OCI-LY7 (cell line): ENCODE data around the gene BICRAL.

Experiments used
- CTCF ChIP-seq: fragments of 200-600 bp; sonication (generic); conservative IDR thresholded peaks from 2 replicates; pipeline ENCODE4 v1.5.1; 2014; ENCODE audit warnings: mild to moderate bottlenecking, antibody characterized with exemption, low read length, moderate library complexity, mixed read lengths
- EZH2phosphoT487 ChIP-seq: fragments of 200-600 bp; sonication (generic); IDR thresholded peaks from 2 replicates; pipeline ENCODE4 v1.6.1; 2018; ENCODE audit warnings: low read depth, borderline replicate concordance, mild to moderate bottlenecking, mixed run types, antibody characterized with exemption, low read length, moderate library complexity, mixed read lengths

- TF ChIP-seq CTCF (no peak), EZH2phosphoT487 (no peak)
Observed at GRCh38 chr6:42864602-42865001, 82.8 kb downstream of the BICRAL start.
